ENCODE measurements around the gene NLRP12.
A peak's percentile ranks its signal among the peaks of the same experiment; 100 is the strongest.
"Not testable (repeated sequence)": the region's sequence is repeated elsewhere in the genome, so short reads cannot be mapped to it uniquely, and the experiment has no call there.

NLRP12 gene

DNA sequence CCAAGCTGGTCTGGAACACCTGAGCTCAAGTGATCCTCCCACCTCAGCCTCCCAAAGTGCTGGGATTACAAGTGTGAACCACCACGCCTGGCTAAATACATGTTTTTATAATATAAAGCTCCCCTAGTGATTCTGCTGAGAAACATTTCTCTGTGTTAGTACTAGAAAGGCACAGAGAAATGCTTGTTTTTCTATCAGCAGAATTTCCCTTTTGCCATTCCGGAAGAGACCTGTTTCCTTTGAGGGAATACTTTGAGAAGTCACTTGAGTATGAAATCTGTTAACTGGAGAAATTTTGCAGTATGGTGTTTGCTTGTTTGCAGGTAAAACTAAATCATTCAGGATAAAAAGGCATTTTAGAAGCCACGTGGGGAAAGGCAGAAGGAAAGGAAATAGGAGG is 4.4 kb upstream of the NLRP12 start:
- DNase-seq: no peak

- no peak for DNase-seq
Measured at GRCh38 chr19:53826876-53827275, 2.8 kb upstream of the NLRP12 start.

DNA sequence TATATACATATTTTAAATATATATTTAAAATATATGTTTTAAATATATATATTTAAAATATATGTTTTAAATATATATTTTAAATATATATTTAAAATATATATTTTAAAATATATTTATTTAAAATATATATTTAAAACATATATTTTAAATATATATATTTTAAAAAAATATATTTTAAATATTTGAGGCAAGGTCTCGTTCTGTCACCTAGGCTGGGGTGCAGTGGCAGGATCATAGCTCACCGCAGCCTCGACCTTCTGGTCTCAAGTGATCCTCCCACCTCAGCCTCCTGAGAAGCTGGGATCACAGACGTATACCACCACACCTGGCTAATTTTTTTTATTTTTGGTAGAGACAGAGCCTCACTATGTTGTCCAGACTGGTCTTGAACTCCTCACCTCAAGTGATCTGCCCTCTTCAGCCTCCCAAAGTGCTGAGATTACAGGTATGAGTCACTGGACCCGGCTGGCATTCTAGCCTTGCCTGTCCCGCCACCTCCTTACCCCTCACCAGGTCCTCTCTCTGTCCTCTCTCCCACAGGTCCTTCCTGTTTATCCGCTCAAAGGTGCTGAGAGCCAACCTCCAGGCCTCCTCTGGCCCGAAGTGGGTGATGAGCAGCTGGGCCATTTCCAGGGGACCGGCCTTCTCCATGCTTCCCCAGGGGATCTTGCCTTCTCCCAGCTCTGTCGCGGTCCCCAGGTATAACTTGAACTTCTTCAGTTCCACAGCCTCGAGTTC is 564 bp downstream of the NLRP12 start:
- DNase-seq: no peak

DNA sequence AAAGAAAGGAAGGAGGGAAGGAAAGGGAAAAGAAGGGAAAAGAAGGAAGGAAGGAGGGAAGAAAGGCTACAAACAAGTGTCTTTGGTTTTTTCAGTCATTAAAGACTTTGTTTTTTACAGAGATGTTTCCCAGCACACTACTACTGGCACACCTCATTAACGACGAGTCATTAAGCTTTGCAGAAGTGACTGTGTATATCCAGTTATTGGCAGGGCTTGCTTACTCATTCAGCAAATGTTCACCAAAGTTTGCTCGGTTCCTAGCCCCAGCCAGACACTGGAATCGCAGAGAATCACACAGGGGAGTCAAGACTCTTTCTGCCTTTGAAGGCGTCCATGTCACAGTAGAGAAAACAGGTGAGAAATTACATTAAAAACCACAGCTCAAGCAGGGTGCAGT is 4.3 kb downstream of the NLRP12 start:
- DNase-seq: no peak

GRCh38 chr19:53818756-53819155 is 5.4 kb downstream of the NLRP12 start:
- no peak for DNase-seq

- no peak for DNase-seq
Measured at GRCh38 chr19:53813996-53814395, 10.1 kb downstream of the NLRP12 start.

GRCh38 chr19:53812335-53812734 is 11.8 kb downstream of the NLRP12 start:
- no peak for DNase-seq

- no peak for DNase-seq
Measured at GRCh38 chr19:53810891-53811290, 13.2 kb downstream of the NLRP12 start.

DNA sequence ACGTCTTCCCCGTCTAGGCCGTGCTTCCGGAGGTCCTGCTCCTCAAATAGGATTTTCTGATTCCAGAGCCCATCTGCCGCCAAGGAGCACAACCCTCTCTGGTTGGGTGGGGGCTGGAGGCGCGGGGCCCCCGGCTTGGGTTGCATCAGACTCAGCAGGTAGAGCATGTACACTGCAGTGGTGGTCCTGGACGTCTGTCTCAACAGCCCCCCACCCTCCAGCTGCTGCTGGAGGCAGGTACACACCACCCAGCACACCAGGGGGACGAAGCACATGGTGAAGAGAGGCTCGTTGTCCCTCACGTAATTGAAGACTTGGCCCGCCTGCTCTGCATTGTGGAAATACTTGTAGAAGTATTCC is 13.9 kb downstream of the NLRP12 start:
- no peak for DNase-seq

- DNase-seq: no peak
Measured at GRCh38 chr19:53809518-53810186, 14.5 kb downstream of the NLRP12 start.

DNA sequence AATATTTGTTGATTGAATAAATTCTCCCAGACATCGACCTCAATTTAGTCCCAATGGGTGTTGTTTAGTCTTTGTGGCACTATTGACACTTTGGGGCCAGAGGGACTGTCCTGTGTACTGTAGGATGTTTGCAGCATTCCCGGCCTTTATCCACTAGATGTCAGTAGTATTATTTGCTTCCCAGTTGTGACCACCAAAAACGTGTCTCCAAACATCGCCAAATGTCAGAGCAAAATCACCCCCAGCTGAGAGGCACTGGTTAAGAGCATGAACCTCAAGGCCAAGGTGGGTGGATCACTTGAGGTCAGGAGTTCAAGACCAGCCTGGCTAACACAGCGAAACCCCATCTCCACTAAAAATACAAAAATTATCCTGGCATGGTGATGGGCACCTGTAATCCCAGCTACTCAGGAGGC is 15.4 kb downstream of the NLRP12 start:
- DNase-seq: no peak

GRCh38 chr19:53801257-53801656 is 22.9 kb downstream of the NLRP12 start:
- no peak for DNase-seq

GRCh38 chr19:53795019-53795418 is 29.1 kb downstream of the NLRP12 start:
- DNase-seq: no peak

DNA sequence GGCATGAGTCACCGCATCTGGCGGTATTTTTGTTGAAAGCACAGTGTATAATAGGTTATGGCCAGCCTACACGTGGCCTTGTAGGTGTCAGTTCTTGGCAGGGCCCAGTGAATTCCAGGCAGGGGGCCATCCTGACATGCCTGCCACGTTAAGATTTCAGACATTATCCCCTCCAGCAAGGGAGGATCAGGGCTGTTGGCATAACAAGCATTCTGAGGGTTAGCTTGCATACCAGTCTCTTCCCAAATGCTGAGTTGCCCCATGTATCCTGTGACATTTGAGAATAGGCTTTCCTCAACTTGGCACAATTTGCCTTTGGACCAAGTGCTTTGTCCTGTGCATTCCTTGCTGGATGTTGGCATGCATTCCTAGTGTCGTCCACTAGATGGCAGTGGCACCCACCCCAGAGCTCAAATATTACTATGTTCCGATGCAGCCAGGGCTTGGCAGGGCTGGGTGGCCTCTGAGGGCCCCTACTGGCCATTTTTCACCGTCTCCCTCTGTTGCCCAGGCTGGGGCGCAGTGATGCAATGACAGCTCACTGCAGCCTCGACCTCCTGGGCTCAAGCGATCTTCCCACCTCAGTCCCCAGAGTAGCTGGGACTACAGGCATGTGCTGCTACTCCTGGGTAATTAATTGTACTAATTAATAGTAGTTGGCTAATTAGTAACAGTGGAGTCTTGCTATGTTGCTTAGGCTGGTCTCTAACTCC is 31.2 kb downstream of the NLRP12 start:
- DNase-seq: peak; percentile 75

DNA sequence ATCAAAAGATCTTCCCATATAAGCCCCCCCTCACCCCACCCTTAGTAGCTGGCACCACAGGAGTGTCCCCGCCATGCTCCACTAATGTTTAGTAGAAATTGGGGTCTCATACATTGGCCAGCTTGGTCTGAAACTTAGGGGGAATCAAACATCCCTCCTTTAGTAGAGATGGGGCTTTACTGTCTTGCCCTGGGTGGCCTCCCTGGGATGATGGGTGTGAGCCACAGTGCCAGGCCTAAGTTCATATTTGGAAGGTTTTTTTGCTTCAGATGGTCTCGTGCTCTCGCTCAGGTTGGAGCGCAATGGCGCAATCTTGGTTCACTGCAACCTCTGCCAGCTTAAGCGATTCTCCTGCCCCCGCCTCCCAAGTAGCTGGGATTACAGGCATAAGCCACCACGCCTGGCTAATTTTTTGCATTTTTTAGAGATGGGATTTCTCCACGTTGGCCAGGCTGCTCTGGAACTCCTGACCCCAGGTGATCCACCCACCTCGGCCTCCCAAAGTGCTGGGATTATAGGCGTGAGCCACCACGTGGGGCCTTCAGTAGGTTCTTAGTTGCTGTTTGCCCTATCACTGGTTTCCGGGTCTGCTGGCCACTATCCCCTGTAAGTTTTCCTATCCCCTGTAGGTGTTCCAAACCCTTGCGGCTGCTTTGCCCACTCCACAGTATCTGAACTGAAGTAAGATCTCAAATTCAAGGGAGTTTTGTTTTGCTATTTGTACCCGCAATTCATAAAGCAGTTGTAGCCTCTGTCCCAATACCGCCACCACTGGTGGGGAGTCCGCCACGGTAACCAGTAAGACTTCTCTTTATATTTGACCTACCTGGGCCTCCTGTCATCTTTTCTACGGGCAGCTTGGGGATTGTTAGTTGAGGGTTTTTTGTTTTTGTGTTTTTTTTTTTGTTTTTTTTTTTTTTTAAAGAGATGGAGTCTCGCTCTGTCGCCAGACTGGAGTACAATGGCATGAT is 34.1 kb downstream of the NLRP12 start:
- no peak for DNase-seq

DNA sequence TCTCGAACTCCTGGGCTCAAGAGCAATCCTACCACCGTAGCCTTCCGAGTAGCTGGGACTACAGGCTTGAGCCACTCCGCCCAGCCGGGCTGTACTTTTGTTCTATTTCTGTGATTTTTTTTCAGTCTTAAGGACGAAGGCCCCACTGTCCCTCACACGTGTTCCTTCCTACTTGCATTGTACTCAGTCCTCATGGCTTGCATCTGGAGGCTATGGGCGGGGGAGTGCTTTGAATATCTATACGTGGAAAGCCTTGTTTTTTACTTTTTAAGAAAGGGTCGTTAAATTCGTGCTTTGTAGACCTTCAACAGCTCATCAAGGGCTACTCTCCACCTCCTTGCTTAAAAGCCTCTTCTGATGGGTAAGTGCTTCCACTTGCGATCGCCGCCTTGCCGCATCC is 36.8 kb downstream of the NLRP12 start:
- DNase-seq: no peak

- DNase-seq: no peak
Measured at GRCh38 chr19:53786744-53787143, 37.4 kb downstream of the NLRP12 start.

DNA sequence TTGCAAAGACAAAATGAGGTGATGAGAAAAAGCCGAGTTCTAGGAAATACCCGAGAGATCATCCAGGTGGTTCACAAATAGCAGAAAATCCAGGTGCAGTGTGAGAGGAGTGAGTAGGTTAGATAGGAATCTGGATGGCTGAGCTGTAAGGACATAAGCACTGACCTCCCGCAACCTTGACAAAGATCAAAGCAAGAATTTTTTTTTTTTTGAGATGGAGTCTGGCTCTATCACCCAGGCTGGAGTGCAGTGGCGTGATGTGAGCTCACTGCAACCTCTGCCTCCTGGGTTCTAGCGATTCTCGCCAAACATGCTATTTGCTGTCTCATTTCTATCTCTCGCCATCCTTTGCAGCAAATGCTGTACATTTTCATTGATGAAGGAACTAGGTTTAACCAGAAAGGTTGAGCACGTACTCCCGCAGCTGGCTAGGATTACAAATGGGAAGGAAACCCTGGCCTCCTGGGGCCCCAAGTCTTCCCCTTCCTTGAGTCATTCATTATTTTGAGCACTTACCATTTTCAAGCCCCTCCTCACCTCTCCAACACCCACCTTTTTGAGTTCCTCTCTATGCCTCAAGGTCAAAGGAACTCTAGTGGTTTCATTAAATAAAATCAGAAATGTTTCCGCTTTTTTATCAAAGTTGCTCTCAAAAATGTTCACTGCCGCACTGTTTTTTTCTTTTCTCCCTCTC is 38.8 kb downstream of the NLRP12 start:
- no peak for DNase-seq

DNA sequence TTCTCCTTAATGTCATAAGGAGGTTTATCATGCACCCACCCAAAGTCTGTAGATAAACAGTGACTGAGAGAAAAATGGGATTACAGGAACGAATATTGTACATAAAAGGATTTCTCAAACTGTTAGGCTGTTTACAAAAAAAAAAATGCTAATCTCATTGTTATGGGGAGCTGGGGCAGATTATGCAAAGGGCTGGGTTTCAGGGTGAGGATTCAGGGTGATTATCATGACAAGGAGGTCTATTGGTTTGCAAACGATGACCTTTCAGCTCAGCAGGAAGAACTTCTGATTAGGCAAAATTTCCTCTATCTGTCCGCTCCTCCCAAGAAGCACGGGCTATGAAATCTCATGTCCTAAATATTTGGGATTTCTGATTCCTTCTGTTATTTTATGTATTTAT is 41.4 kb downstream of the NLRP12 start:
- no peak for DNase-seq

DNA sequence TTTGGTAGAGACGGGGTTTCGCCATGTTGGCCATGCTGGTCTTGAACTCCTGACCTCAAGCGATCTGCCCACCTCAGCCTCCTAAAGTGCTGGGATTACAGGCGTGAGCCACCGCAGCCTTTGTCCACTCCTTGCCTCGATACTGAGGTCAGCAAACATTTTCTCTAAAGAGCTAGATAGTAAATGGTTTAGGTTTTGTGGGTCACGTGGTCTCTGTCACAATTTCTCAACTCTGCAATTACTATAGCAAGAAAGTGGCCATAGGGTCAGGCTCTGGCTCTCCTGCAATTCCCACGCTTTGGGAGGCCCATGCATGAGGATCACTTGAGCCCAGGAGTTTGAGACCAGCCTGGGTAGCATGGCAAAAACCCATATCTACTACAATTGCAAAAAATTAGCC is 42.8 kb downstream of the NLRP12 start:
- not testable (repeated sequence) for DNase-seq

GRCh38 chr19:53780506-53780905 is 43.6 kb downstream of the NLRP12 start:
- DNase-seq: no peak

DNA sequence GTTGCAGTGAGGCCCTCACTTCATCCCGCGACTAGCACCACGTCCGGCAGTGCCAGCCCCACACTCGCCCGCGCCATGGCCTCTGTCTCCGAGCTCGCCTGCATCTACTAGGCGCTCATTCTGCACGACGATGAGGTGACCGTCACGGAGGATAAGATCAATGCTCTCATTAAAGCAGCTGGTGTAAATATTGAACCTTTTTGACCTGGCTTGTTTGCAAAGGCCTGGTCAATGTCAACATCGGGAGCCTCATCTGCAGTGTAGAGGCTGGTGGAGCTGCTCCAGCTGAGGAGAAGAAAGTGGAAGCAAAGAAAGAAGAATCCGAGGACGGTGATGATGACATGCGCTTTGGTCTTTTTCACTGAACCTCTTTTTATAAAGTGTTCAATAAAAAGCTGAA is 48.6 kb downstream of the NLRP12 start:
- DNase-seq: no peak
